ENCODE results near the gene CEP70. TPM values are rescaled to one million over a fixed set of nuclear protein-coding genes. Genes with fewer than 3 reads are reported as not detected.

The CEP70 gene
- total and polyA plus RNA-seq, 2 of the 13 experiments (the other 11 are each of a cell fraction or from before 2014, with no cell fraction given), result 4.0 to 22.3 TPM

- Histone ChIP-seq H3K27ac (ENCODE audit: extremely low read length, insufficient read depth, low read length) (no peak overlapping the region), H3K79me2 (ENCODE audit: insufficient read depth, low read length) (no peaks in the 10 kb centered on the region), H2AFZ (ENCODE audit: low read length) (no peak overlapping the region), H3K4me3 (replicated peaks in 1 of 3; ENCODE audit: insufficient read depth in 1 of 3, low read depth in 2 of 3, low read length in 3 of 3) (no peak overlapping the region), H3K4me2 (ENCODE audit: low read depth, low read length) (no peak overlapping the region), H3K27me3 (ENCODE audit: control insufficient read depth in 1 of 2, insufficient read depth in 2 of 2, low read length in 2 of 2) (no peaks in the 10 kb centered on the region), H3K9ac (ENCODE audit: insufficient read depth, low read depth, low read length) (no peak overlapping the region), H3K4me1 (ENCODE audit: insufficient read depth, low read length) (no peaks in the 10 kb centered on the region), H3K36me3 (replicated peaks in 1 of 2; ENCODE audit: control insufficient read depth in 1 of 2, insufficient read depth in 2 of 2, low read length in 2 of 2) (no peaks in the 10 kb centered on the region), H3K9me3 (ENCODE audit: low read length) (no peaks in the 10 kb centered on the region; the same call in 1 of the 2 replicates), H4K20me1 (ENCODE audit: insufficient read depth, low read length) (no peaks in the 10 kb centered on the region)
- intact Hi-C loops (cut with micrococcal nuclease; ENCODE audit: unreplicated experiment), result no loop called here
- 44% methylated on average over 4 of the region's 4 CpGs for WGBS (ENCODE audit: low lambda C conversion rate)
- FAIRE-seq (no peak), DNase-seq (ENCODE audit: low spot score) (no peak), ATAC-seq (peak; percentile 19; the same call in 1 of the 3 replicates)
- no peak for TF ChIP-seq ZSCAN22 (CRISPR knock-in tag; IDR thresholded peaks at IDR 0.05)
- TF ChIP-seq ZNF224 (CRISPR knock-in tag; IDR thresholded peaks at IDR 0.05), result no peak
- TF ChIP-seq RBFOX2 (IDR thresholded peaks at IDR 0.05; ENCODE audit: low read depth, low read length), result no peak
- TF ChIP-seq CENPT (CRISPR knock-in tag; IDR thresholded peaks at IDR 0.05; ENCODE audit: low read depth), result no peak
- TF ChIP-seq ZFP1 (CRISPR knock-in tag; IDR thresholded peaks at IDR 0.05), result no peak
- TF ChIP-seq ZKSCAN5 (CRISPR knock-in tag; IDR thresholded peaks at IDR 0.05), result no peak
- no peak for TF ChIP-seq ZFP41 (CRISPR knock-in tag; IDR thresholded peaks at IDR 0.05; ENCODE audit: borderline replicate concordance)
- TF ChIP-seq ZNF746 (CRISPR knock-in tag; IDR thresholded peaks at IDR 0.05), result no peak
- no peak for TF ChIP-seq ZNF619 (CRISPR knock-in tag; IDR thresholded peaks at IDR 0.05)
- TF ChIP-seq TAF1 (CRISPR knock-in tag; IDR thresholded peaks at IDR 0.05), result no peak
- no peak for TF ChIP-seq HDAC2 (CRISPR knock-in tag; IDR thresholded peaks at IDR 0.05)
- no peak for TF ChIP-seq PRDM15 (CRISPR knock-in tag; IDR thresholded peaks at IDR 0.05)
- TF ChIP-seq XRCC5 (optimal IDR thresholded peaks at IDR 0.05; ENCODE audit: low read length), result no peak
- no peak for TF ChIP-seq TFDP2 (CRISPR knock-in tag; IDR thresholded peaks at IDR 0.05)
- no peak for TF ChIP-seq ZKSCAN8 (CRISPR knock-in tag; IDR thresholded peaks at IDR 0.05; ENCODE audit: borderline replicate concordance)
- TF ChIP-seq CTCF (CRISPR knock-in tag; IDR thresholded peaks at IDR 0.05), result no peak
- no peak for TF ChIP-seq ZMAT3 (CRISPR knock-in tag; conservative IDR thresholded peaks at IDR 0.05)
- TF ChIP-seq LBX2 (CRISPR knock-in tag; IDR thresholded peaks at IDR 0.05; ENCODE audit: borderline replicate concordance), result no peak
- no peak for TF ChIP-seq RBM39 (IDR thresholded peaks at IDR 0.05; ENCODE audit: low read depth, low read length, poor library complexity, severe bottlenecking)
- ChIA-PET POLR2A (no interaction called here), CTCF (ENCODE audit: low intra/inter-chr PET ratio, low total read pairs) (no interaction called here)
- in situ Hi-C loops (cut with HindIII; ENCODE audit: extremely low pct_ligation_motif_present, low pct_unique_long_range_greater_than_20kb), result no loop called here
- BruUV-seq (replicated peaks), result no TSS peak
Measured at GRCh38 chr3:138640537-138640936, 46.5 kb upstream of the CEP70 start.
